Central memory CD4-positive, alpha-beta T cell (primary cell): ENCODE results near the gene SPINK8.

Experiments
- DNase-seq: peaks from one replicate; pipeline ENCODE4 v3.0.0; 2022

SPINK8 gene

GRCh38 chr3:48320996-48321395 is 12.5 kb downstream of the SPINK8 start:
- peak; percentile 7 for DNase-seq

DNA sequence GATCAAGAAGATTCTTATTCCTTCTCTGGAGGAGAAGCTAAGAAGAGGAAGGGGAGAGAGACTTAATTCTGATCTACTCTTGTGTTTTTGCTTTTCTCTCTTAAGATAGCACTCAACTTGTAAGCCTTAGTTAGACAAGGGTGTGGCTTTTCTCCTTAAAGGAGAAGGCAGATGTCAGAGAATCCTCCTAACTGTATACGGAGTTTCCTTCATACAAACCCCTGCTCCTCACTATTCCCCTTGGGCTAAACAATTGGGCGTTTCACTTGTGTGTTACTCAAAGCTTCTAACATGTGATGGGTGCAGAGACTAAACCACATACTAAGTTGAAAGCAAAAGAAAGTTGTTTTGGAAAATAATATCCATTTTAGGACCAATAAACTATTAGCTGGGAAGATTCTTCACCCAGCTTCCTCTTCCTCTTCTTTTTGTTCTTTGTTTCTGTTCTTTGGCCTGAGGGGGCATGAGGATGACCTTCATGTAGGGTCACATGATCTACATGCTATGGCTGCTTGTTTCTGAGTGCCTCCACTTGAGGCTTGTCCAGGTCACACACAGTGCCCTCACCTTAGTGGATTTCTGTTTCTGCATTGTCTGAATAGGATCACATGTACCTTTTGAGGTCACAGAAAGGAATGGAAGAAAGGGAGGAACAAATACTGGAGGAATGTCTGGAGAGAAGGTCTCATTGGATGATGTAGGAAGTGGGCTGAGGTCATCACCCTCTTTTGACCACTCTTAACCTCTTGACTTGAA is 14.6 kb downstream of the SPINK8 start:
- DNase-seq: no peak

DNA sequence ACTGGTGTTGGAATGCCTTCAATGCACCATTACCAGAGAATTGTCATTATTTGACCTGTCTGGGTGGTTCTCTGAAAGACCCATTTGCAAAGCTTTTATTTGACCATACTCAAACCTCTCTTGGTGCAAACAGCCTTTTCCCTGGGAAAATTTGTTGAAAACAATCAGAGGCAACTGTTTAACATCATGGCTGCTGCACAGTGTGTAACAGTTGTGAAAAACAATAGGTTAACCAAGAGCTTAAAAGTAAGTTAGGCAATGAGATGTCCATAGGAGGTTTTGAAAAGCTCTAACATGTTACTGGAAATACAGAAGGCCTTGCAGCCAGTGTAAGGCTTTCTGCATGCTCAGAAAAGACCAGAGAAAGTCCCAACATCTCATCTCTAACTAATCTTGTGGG is 18.9 kb downstream of the SPINK8 start:
- no peak for DNase-seq

DNA sequence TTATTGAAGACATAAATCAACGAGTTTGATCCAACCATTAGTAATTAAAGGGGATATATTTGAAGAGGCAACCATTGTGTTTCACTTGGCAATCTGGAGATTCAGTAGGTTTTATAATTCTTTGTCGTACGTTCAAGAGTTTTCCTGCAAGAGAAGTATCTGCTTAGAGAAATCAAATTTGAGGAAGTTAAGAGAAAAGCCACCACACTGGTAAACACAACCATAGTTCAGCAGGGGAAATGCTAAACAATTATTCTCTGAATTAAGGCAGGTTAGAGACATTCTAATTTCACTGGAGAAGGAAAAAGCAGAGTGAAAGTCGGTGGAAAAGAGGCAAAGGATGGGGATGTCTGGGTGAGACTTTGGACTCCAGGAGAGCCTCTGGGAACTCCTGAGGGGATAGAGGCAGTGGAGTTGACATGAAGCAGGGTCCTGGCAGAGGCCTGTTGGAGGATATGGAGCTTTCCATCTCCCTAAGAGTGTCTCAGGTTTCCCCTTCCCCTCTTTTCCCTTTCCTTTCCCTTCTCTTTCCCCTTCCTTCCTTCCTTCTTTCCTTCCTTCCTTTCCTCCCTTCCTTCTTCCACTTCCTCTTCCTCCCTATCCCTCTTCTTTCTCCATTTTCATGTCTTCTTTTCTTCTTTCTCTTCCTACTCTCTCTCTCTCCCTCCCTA is 26.5 kb downstream of the SPINK8 start:
- no peak for DNase-seq

DNA sequence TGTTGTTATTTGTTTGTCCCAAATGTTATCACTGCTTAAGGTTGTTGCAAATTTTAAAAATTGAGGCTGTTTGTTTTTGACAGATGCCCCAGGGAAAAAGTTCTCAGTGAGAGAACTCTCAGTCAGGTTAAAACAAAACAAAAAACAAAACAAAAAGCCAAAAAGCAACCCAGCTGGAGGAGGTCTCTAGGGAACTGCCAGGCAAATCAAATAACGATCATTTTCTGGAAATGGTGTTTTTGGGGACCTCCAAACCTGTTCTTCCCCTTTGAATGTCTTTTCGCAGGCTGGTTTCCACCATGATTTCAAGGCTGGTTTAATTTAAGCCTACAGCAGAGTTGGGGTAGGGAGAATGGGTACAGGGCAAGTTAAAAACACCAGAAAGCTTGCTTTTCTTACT is 27.2 kb downstream of the SPINK8 start:
- DNase-seq: no peak

- DNase-seq: no peak
Measured at GRCh38 chr3:48305396-48305795, 28.1 kb downstream of the SPINK8 start.

DNA sequence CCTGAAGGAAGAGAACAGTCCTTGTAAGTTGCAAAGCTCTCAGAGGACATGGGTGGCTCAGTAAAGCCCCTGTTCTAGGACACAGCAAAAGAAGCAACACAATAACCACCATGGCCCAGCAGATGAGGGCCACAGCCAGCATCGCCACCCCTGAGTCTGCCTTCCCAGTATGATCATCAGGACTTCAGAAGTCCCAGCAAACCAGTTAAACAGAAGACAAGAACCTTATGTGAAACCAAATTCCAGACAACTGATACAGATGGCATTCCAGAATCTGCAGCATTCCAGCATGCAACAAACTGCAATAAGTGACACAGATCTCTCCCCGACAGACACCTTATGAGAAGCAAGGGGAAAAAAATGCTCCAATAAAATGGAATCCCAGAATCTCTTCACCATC is 30.4 kb downstream of the SPINK8 start:
- no peak for DNase-seq

GRCh38 chr3:48301800-48302166 is 31.7 kb downstream of the SPINK8 start:
- no peak for DNase-seq

DNA sequence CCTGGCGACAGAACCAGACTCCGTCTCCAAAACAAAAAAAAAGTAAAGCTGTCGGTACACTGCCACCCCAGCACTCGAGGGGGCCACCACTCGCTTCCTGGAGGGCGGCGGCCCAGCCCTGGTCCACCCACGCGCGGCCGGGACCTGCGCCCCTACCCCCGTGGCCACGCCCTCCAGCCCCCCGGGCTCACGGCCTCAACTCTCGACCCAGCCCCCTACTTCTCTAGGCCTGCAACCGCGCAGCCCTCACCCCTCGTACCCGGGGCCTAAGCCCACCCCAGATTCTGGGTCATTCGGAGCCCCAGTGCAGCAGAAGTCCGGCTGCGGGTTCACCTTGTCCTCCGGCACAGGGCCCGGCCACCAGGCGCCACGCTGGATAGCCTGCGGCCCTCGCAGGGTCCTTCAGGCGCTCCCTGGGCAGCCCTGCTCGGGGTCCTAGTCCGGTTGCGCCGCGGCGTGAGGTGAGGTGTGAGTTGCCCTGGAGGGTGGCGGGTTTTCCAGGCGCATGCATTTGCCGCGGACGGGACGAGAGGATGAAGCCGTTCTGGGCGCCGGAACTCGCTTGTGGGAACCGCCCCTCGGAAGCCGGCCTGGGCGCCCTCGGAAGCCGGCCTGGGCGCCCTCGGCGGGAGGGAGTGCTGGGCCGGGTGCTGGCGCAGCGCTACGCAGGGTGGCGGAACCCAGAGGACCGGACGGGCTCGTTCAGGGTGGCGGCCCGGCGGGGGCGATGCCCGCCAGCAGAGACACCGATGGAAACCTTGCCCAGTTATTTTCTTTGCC is 32.3 kb downstream of the SPINK8 start, which contains the start of gene NME6:
Gene NME6, minus strand, starts transcription at position 348 of the 780 bp plus-strand sequence.
- DNase-seq: peak; percentile 81

DNA sequence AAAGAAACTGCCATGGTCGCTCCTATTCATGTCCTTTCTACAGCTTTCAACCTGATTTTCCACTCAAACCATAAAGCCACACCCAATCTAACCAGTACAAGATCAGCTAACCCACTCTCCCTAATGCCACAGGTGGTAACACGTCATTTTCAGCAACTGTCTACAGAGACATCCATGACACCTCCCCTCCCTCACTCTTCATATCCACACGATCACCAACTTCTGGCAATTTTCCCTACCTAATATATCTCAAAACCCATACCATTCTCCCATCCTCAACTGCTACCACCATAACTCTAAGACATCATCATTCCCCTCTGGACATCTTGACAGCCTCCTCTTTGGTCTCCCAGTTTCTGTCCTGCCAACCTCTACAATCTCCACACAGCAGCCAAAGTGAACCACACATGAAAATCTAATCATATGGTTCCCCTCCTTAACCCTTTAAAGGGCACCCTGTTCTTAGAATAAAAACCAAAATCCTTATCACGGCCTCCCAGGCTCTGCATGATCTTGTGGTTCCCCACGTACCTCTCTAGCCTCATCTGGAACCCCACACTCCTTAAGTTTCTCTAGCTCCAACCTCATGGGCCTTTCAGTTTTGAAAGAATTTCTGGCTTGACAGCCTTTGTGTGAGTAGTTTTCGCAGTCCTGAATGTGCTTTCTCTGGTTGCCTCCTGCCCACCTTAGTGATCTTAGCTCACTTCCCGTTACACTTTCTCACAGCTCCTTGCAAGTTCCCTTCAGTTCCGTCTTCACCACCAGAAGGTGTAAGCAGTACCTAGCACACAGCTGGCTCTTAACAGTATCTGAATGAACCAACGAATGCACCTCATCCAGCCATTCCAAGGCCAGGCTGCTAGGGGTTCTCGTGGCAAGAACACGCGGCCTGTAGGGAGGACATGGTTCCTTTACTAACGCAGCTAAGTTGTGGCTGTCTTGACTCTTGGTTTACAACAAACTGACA is 33.4 kb downstream of the SPINK8 start:
- peak; percentile 34 for DNase-seq

DNA sequence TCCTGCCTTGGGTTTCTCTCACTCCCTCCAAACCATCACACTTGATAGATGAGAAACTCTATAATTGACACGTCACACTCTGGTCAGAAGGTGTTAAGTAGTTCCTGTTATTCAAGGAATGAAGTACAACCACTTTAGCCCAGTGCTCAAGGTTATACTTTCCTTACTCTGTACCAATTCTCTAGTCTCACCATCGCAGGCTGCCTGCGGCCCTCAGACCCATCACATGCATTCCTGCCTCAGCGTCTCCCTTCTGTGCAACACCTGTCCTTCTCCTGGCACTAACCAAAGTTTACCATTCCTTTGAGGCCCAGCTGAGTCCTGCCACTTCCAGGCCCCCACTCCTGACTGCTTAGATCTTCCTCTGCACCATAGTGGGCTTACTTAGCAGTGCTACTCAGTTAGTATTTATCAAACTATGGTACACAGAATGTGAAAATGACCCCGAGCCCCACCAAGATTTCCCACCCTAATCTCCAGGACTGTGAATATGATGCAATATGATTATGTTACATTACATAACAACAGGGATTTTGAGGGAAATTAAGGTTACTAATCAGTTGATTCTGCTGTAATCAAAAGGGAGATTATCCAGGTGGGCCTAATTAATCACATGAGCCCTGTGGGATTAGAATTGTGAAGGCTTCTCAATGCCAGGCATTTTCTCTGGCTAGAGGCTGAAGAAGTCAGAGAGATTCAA is 36.2 kb downstream of the SPINK8 start:
- DNase-seq: no peak

DNA sequence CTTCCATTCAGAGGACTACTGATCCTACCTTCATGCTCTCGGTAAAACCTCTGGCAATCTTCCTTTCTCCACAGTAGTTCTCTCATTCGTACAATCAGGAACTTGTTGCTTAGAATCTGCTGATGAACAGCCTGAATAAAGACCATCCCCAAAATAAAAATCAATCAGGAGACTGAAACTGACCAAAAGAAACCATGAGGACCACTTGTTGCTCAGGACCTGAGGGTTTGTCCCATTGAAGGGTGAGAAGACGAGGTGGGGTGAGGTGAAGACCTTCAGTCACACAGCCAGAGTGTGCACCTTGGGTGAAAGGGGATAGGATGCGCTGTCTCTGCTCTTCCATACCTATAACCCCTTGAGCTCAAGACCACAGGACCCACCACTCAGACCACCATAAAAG is 36.8 kb downstream of the SPINK8 start:
- DNase-seq: no peak

DNA sequence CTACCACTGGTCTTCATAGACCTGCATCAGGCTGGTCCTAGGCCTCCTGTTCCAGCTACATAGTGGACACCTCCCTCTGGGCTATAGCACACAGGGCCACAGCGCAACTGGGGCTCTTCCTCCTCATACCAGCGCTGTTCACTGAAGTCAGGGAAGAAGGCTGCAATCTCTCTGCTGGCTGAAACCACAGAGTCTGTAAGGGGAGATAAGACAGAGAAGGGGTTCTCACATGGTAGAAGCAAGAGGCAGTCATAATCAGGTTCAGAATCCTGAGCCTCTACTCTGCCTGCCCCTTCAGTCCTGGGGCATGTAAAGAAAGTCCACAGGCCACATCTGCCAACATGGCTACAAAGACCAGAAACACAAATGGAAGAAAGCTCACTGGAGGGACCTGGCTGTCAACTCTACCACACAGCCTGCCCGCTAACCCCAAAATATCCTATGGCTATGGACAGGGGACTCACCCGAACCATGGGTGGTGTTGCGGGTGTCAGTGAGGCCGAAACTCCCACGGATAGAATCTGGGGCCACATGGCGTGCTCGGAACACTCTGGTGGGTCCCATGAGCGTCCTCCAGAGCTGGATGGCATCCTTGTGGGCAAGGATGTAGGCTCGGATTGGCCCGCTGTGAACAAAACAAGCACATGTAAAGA is 38.7 kb downstream of the SPINK8 start:
- DNase-seq: no peak

- no peak for DNase-seq
Measured at GRCh38 chr3:48289659-48290058, 43.8 kb downstream of the SPINK8 start.

- DNase-seq: no peak
Measured at GRCh38 chr3:48287034-48287433, 46.4 kb downstream of the SPINK8 start.

DNA sequence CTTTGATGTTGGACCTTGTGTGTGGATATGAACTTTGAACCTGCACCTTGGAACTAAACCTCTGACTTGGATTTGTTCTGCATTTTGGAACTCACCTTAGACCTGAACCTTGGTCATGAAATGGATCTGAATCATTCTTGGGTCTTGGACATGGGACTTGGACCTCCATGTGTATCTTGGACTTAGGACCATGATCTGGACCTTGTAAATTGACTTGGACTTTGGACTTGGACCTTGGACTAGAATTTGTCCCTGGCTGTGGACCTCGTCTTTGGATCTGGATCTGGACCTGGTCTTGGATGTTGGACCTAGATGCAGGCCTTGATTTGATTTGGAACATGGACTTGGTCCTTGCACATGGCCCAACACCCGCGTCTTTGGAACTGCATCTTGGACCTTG is 47.2 kb downstream of the SPINK8 start:
- no peak for DNase-seq

DNA sequence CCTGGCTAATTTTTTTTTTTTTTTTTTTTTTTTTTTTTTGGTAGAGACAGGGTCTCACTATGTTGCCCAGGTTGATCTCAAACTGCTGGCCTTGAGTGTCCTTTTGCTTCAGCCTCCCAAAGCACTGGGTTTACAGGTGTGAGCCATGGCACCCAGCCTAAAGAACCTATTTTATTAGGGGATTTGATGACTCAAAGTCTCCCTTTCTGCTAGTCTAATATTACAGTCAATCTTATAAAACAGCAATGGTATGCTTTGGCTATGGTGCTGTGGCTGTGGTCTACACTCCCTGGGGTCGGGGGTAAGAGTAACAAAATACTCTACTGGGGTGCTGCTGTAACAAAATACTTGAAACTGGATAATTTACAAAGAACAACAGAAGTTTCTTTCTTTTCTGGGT is 47.8 kb downstream of the SPINK8 start:
- no peak for DNase-seq

DNA sequence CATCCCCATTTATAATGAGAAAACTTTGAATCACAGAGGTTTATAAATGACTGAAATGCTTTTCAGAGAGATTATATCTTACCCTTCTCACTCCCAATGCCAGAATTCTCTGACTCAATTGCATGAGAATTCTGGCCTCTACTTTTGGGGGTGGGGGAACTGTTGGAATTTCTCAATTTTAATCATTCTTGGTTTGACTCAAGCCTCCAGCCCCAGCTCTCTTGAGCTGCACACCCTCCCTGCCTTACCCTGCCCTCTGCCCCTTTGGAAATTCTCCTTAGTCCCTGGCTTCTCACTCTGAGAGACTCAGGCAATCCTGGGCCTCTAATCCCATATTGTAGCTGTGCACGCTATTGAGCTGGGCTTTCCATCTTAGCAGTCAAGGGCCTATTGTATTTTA is 48.3 kb downstream of the SPINK8 start:
- no peak for DNase-seq

GRCh38 chr3:48280881-48281280 is 52.6 kb downstream of the SPINK8 start:
- no peak for DNase-seq

DNA sequence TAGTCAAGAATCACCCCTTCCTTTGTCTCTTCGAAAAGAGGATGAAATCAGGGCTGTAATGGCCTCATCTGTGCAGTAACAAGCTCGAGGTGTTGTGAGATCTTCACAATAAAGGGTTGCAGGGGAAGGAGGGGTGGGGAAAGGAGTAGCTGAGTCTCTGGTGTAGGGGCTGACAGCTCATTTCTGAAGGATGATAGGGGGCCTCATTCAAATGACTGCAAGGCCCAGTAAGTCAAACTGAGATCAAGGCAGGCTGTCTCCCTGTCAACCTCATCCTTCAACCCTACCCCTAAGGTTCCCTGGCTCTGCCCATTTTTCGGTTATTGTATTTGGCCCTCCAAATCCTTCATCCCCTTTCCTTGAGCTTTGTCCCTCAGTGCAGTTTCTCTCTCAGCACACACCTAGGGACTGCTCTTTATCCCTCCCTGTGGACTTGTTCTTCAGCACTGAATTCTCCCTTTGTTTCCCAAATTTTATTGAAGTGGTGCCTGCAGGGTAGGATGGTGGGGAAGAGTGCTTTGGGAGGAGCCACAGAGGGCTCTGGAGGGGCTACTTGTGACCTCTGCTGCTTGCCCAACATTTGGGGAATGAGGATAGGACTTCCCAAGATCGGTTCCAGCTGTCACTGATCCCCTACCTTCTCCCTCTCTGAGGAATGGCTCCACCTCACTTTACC is 54.4 kb downstream of the SPINK8 start:
- no peak for DNase-seq
